Upper lobe of right lung (tissue), 1 donor: ENCODE results near the gene ZBTB9. TPM values are rescaled to one million over a fixed set of nuclear protein-coding genes. Genes with fewer than 3 reads are reported as not detected.

Experiments
- ATAC-seq: fragments of 200-7000 bp; cut with Tn5 transposase; one replicate; pipeline ENCODE4 v1.9.1; 2020; ENCODE audit warnings: mild to moderate bottlenecking, moderate library complexity
- DNase-seq: peaks from one replicate; pipeline ENCODE4 v3.0.0-alpha.2; 2020
- H3K27ac ChIP-seq: fragments of 200-600 bp; one replicate; pipeline ENCODE4 v1.8.0; 2022
- H3K27me3 ChIP-seq: fragments of 200-600 bp; one replicate; pipeline ENCODE4 v1.8.0; 2022; ENCODE audit warnings: mild to moderate bottlenecking
- H3K36me3 ChIP-seq: fragments of 200-600 bp; one replicate; pipeline ENCODE4 v1.8.0; 2022
- H3K4me1 ChIP-seq: fragments of 200-600 bp; one replicate; pipeline ENCODE4 v1.8.0; 2022
- H3K4me3 ChIP-seq: fragments of 200-600 bp; one replicate; pipeline ENCODE4 v1.8.0; 2022; ENCODE audit warnings: mild to moderate bottlenecking
- H3K9me3 ChIP-seq: fragments of 200-600 bp; one replicate; pipeline ENCODE4 v1.8.0; 2022
- CTCF ChIP-seq: fragments of 200-600 bp; IDR thresholded peaks from one replicate; pipeline ENCODE4 v1.8.0; 2022; ENCODE audit warnings: antibody characterized with exemption
- intact Hi-C: fragments of 100-400 bp; cut with DNase I; formaldehyde crosslinking; loops from one replicate; pipeline ENCODE4 v1.11.0; 2022
- total RNA-seq: library from RNA; stranded (reverse); fragmentation: NEBNext Ultra II Directional; extraction: Animal tissue kit (Norgen Biotek cat#: 25700); gene quantifications from one replicate; pipeline ENCODE4 v1.2.1, GENCODE V29; 2021
- donor health status: DM: no; HTN: yes; CAD: no; lungs with severe emphysema.

Gene ZBTB9
- total RNA-seq, 1 donor from 2014 or later = 5.8 TPM

- DNase-seq (no peak), ATAC-seq (no peak)
- H3K27me3 ChIP-seq = no peaks in the 10 kb centered on the region
- H3K9me3 ChIP-seq = no peaks in the 10 kb centered on the region
- peaks cover 32% of the 10 kb centered on the region for H3K36me3 ChIP-seq
- intact Hi-C loops = no loop called here
- H3K4me1 ChIP-seq = no peaks in the 10 kb centered on the region
- no peak for TF ChIP-seq CTCF
- H3K27ac ChIP-seq = no peak overlapping the region
- no peak overlapping the region for H3K4me3 ChIP-seq
Measured at GRCh38 chr6:33441457-33441856, 12.9 kb upstream of the ZBTB9 start.

- DNase-seq = no peak
- TF ChIP-seq CTCF = no peak
- Histone ChIP-seq H3K27ac (no peak overlapping the region), H3K27me3 (no peaks in the 10 kb centered on the region), H3K4me1 (no peaks in the 10 kb centered on the region), H3K4me3 (no peak overlapping the region), H3K9me3 (no peaks in the 10 kb centered on the region), H3K36me3 (peaks cover 29% of the 10 kb centered on the region)
- ATAC-seq = no peak
- intact Hi-C loops = no loop called here
Measured at GRCh38 chr6:33442283-33442682, 12.1 kb upstream of the ZBTB9 start.

GRCh38 chr6:33443025-33443424 is 11.4 kb upstream of the ZBTB9 start:
- Histone ChIP-seq H3K4me1 (no peaks in the 10 kb centered on the region), H3K9me3 (no peaks in the 10 kb centered on the region), H3K4me3 (no peak overlapping the region), H3K27ac (no peak overlapping the region), H3K36me3 (peaks cover 28% of the 10 kb centered on the region), H3K27me3 (no peaks in the 10 kb centered on the region)
- DNase-seq = no peak
- intact Hi-C loops = no loop called here
- no peak for TF ChIP-seq CTCF
- no peak for ATAC-seq

GRCh38 chr6:33443619-33444504 is 10.5 kb upstream of the ZBTB9 start:
- no peaks in the 10 kb centered on the region for H3K27me3 ChIP-seq
- H3K9me3 ChIP-seq = no peaks in the 10 kb centered on the region
- H3K27ac ChIP-seq = no peak overlapping the region
- DNase-seq = no peak
- H3K4me1 ChIP-seq = no peaks in the 10 kb centered on the region
- no peak for ATAC-seq
- H3K4me3 ChIP-seq = no peak overlapping the region
- no peak for TF ChIP-seq CTCF
- H3K36me3 ChIP-seq = peaks cover 28% of the 10 kb centered on the region
- intact Hi-C loops = no loop called here

- peak; percentile 61 for ATAC-seq
- Histone ChIP-seq H3K4me1 (no peaks in the 10 kb centered on the region), H3K9me3 (no peaks in the 10 kb centered on the region), H3K27ac (peak overlapping the region; percentile 61), H3K4me3 (no peak overlapping the region), H3K27me3 (no peaks in the 10 kb centered on the region), H3K36me3 (peaks cover 28% of the 10 kb centered on the region)
- no peak for DNase-seq
- TF ChIP-seq CTCF = no peak
- intact Hi-C loops = no loop called here
Measured at GRCh38 chr6:33445119-33445603, 9.2 kb upstream of the ZBTB9 start.
